PC-3 (cell line): ENCODE data around the gene SORL1.

Experiments used
- CTCF ChIP-seq: fragments of 300-600 bp; sonication (generic); conservative IDR thresholded peaks from 2 replicates; pipeline ENCODE4 v1.5.1; 2017; ENCODE audit warnings: antibody characterized with exemption, low read depth, mild to moderate bottlenecking, low read length
- EZH2 ChIP-seq: fragments of 300-600 bp; sonication (generic); IDR thresholded peaks from one replicate; pipeline ENCODE4 v1.6.1; 2017; ENCODE audit warnings: antibody characterized with exemption, mild to moderate bottlenecking, low read length; ENCODE audit not compliant: unreplicated experiment
- EZH2phosphoT487 ChIP-seq: fragments of 300-600 bp; sonication (generic); IDR thresholded peaks from 2 replicates; pipeline ENCODE4 v1.6.1; 2018; ENCODE audit warnings: mild to moderate bottlenecking, antibody characterized with exemption, low read length, borderline replicate concordance

- TF ChIP-seq CTCF (no peak), EZH2 (no peak), EZH2phosphoT487 (no peak)
Measured at GRCh38 chr11:121473064-121473777, 21.1 kb downstream of the SORL1 start.
